HG02943 (cell line): ENCODE data around the gene CD226.

ENCODE experiments used
- ATAC-seq: cut with Tn5 transposase; IDR thresholded peaks from one replicate; pipeline ENCODE4 v1.9.1; 2021; ENCODE audit warnings: mild to moderate bottlenecking, low read depth, moderate library complexity; ENCODE audit not compliant: unreplicated experiment

CD226 gene

DNA sequence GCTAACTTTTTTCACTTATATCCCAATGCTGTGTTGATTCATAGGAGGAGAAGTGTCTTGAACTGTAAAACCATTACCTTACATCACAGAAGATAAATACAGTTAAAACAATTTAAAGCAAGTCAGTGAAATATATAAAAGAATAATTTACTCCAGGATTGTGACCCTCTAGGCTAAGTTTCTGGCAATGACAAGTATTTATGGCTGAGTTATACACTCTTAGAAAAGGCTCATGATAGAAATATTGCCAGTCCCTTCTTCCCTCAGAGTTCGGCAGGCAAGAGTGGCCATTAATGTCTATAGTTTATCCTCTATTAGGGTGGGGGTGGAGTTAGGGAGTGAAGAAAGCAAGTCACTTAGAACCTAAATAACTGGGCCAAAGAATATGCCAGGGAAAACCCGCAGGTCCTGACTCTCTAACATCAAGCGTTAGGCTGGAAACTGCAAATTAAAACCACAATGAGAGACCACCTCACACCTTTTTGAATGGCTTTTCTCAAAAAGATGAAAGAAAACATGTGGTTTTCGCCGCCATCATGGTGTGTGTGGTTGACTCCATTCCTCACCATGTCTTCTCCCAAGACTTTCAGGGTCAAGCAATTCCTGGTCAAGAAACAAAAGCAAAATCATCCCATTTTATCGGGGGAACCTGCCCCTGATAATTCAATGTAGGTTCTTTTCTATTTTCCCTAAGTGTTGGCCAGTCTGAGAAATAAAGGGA, 69.3 kb downstream of the CD226 start:
- no peak for ATAC-seq

DNA sequence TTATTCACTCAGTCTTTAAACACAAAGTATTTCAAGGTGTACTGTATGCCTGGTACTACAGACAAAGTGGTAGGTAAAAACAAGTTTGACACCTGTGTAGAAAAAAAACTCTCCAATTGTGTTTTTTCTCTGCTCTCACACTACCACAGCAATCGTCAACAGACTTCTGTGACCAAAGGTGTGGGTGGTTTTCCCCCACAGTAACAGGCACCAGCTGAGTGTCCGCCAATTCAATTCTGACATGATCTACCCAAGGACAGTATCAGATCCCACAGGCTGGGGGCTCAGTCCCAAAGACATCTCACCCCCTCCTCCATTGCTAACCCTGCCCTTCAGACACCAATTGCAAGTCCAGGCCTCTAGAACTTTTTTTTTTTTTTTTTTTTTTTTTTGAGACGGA, 71.2 kb downstream of the CD226 start:
- no peak for ATAC-seq

DNA sequence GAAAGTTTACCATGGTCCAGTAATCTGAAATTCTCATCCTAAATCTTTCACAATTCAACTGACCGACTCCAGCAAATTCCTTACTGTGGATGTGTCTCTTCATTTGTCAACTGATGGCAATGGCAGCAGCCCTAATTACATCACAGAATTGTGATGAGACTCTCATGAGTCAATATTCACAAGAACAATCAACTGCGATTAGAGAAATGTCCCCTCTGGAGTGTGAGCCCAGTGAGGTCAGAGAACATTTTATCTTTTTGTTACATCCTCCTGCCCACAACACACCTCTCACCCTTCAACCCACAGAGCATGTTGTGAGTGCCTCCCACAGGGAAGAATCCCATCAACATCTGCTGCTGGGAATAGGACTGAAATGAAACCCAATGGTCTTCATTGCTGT, 73.6 kb downstream of the CD226 start:
- ATAC-seq, result no peak

DNA sequence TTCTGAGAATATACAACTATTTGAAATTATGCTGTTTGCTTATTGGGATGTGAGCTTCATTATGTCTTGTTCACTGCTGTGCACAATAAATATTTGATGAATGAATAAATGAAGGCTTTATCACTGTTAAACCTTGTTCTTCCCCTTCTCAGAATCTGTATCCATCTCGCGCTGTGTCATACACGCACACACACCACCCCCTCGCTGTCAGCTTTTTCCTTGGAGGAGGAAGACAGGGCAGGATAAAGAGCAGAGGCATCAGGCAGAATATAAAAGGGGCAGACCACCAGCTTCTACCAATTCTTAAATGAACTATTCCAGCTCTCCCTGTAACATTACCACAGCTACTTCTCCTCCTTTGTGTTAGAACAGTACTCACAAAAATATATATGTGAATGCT, 75.0 kb downstream of the CD226 start:
- no peak for ATAC-seq

DNA sequence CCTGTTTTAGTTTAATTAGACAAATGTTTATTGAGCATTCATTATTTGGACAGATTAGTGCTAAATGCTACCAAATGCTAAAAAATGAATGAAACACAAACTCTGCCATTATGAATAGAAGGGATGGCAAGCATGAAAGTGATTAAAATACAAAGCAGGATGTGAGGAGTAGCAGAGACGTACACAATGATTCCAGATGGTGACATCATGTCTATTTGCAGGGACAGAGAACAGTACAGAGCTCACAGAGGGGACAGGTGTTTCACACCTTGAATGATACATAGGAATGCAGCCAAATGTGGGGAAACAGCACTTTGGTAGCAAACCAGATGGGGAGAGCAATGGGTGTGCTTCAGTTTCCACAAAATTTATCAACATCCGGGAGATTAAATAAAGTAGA, 76.3 kb downstream of the CD226 start:
- ATAC-seq, result no peak

DNA sequence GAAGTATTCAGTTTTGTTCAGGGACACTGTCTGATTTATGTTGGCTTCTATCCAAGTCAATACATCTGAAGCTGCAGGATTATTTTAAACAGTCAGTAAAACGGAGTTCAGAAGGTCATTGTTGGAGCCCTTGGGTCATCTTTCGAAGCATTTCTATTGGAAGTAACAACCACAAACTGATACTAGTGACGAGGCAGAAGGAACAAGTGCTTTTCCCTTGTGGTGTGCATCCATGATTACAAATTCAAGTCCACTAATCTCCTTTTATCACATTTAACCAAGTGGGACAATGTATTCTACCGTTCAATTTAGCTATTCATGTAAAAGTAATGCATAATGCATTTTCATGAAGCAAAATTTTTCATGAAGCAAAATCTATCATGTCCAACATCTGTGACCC, 76.9 kb downstream of the CD226 start:
- no peak for ATAC-seq

DNA sequence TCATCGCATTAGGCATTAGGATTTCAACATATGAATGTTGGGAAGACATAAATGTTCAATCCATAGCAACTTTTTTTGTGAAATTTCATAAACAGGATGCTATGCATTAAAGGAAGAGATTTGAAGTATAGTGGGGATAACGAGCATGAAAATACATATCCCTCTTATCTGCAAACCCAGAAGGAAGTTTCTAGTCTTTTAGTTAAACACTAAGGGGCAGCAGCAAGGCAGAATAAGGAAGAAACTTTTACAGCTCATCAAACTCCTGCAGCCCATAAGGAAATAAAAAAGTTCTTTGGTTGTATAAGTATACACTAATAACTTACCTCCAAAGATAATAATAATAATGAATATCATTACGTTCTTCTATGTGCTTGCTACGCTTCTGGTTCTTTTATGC, 81.5 kb downstream of the CD226 start:
- no peak for ATAC-seq

DNA sequence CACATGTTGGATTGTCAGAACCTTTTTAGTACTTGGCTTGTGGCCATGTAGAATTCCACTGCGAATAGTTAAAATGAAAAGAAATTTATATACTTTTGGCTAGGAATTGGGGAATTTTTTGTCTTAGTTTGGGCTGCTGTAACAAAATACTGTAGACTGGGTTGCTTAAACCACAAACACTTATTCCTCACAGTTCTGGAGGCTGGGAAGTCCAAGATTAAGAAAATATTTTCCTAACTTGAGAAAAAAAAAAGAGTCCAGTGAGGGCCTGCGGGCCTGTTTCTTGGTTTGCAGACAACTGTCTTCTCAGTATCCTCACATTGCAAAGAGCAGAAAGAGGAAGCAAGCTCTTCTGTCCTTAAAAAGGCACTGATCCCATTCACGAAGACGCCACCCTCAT, 81.9 kb downstream of the CD226 start:
- ATAC-seq, result no peak

DNA sequence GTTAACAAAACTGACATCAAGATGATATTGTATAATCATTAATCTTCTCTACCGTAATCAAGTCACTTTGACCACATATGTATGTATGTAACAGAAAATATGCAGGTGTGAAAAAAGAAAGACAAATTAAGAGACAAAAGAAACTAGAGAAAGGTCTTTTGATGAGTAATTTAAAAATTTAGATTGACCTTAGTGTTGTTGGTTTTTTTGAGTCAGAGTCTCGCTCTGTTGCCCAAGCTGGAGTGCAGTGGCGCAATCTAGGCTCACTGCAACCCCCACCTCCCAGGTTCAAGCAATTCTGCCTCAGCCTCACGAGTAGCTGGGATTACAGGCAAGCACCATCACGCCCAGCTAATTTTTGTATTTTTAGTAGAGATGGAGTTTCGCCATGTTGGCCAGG, 82.9 kb downstream of the CD226 start:
- peak; percentile 69 for ATAC-seq

DNA sequence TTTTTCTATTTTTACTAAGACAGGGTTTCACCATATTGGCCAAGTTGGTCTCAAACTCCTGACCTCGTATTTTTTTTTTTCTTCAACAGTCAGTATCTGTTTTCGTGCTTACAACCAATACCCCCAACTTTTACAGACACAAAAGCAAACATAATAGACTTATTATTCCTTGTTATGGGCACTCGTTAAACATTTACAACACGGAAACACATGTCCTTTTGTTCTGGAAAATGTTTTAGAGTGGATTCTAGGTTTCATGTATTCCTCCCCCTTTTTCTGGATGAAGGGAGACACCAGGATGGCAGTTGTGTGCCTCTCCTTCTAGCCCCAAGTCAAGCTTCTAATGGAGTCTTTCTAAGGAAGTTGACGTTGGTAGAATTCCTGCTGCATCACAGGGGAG, 88.8 kb downstream of the CD226 start:
- ATAC-seq, result no peak

DNA sequence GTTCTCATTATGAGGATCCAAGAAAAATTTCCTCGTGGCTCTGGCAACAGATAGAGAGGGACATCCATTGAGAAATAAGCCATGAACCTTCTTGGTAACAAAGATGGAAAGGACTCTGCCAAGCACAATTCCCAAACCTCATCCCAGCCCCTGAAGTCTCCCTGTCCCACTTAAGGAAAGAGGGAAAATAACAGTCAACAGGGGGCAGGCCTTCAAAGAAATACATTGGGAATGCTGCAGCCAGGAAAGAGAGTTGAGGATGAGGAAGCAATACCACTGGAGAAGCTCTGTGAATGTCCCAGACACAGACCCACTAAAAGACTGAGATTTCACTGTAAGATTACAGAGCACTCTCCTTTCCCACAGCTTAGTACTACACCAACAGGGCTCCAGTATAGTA, 93.2 kb downstream of the CD226 start:
- ATAC-seq, result no peak

DNA sequence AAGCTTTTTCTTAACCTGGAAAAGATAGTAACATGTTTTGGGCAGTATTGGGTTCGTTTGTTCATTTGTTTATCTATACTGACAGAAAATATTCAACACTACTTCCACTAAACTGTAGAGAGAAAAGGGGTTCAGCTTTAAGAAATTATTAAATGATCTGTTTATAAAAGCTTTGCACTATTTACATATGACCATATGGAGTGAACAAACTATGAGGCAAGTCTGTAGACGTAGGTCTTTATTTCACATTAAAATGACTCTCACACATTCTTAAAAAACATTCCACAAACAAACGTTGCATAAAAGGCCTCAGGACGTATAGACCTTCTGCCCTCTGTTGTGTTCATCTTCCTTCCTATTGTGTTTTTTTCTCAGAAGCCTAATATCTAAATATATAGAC, 94.6 kb downstream of the CD226 start:
- no peak for ATAC-seq

DNA sequence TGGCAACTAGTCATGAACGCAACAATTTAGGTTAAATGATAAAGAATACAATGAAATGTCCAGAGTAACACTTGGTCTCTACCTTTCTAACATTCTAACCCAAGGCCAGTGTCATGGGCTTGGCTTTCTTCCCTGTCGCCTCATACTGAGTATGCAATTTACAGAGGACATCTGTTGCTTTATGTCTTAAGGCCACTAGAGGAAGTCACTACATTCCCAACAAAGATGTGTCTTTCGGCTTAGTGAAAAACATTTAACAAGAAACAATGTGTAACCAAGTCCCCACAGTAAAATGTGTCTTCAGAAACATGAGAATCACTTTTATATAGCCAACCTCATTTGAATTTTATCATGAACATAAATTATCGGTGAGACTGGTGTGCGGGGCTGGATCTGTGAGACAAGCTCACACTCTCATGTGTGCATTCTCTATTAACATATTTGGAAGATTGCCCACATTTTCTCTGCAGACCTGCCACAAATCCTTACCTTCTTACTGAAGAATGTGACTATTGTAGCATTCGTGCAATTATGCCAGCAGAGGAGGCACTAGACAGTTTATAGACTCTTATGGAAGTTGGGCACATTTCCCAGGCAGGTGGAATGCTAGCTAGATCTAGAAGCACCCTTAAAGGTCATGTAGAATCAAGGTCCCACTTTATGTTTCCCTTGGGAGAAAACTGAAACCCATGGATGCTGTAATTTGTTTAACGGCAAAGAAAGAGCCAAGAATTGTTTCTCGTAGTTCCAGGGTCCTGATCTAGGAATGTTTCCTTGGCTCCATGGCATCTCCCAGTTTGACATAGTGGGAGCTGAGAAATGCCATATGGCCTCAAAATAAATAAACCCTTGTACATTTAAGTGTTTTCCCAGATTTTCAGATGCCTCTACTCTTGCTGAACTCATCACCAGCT, 101.8 kb downstream of the CD226 start:
- no peak for ATAC-seq

DNA sequence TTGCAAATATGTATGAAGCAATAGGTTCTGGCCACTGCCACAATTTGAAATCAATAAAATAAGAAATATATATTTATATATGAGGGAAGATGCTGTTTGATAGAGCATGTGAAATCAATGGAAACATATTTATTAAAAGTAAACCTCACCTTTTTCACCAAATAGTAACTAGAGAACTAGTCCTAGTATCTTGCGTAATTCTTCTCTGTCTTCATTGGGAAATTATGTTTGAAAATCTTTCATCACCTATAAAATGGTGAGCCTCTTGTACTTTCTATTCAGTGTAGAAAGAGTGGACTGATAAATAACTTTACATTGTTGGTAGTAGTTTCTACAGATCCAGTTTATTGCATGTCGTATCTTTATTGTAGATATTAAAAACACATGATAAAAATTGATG, 103.0 kb downstream of the CD226 start:
- ATAC-seq, result no peak

DNA sequence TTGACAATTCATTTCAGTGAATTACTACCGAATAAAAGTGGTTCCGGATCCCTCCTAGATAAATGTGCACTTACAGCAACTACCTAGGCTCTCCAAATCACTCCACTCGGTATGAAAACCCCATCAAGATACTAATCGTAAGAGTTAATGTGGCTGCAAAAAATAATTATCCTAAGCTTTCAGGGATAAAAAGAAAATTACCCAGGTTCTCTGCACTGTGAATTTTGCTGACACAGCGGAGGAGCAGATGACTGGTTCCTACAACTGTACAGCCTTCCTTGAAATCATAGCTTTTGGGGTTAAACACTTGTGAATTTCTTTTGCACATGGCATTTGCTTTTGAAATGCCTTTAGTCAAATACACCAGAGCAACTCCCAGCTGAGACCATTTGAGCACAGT, 104.7 kb downstream of the CD226 start:
- no peak for ATAC-seq

DNA sequence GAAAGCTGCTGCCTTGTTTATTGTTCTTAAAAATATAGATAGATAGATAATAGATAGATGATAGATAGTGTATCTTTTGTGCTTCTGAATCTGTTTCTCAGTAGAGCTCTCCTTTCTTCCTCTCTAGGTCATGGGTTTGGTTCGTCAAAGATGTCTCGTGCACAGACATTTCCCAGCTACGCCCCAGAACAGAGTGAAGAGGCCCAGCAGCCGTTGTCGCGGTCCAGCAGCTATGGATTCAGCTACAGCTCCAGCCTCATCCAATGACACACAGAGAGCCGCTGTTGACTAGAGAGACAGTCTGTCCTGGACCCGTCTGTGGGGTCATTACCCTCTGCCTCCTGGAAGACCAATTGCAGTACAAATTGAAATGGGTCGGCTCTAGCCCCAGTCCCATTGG, 106.6 kb downstream of the CD226 start:
- no peak for ATAC-seq

DNA sequence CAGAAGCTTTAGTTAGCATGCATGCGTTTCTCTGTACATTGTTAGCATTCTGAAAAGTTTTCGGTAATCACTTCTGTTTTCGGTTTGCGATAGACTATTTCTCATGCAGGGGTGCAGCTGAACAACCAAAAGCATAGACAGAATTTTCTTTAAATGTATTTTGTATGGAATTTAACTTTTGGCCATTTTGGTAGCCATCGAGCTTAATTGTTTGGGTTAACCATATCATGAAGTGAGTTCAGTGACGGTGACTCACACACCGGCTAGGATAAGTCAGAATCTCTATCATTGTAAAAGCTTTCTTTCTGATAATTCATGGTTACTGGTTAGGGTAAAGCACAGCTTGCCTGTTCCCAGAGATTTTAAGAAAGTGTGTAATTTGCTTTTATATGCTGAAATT, 107.2 kb downstream of the CD226 start:
- no peak for ATAC-seq

DNA sequence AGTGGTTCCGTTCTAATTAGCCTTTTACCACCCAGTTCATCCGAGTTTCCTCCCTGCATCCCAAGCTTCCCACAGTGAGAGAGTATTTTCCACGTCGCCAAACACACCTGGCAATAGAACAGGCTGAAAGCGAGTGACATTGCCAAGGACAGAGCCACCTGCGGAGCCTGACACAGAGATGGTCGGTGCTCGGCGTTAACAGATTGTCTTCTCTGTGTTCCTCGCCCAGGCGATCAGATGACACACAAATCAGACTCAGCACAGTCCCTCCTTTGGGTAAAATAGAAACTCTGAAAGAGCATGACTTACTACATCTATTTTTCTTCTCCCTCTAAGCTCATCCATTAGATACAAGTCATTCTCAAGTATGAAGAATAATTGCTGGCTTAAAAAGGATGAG, 107.7 kb downstream of the CD226 start:
- ATAC-seq, result no peak

DNA sequence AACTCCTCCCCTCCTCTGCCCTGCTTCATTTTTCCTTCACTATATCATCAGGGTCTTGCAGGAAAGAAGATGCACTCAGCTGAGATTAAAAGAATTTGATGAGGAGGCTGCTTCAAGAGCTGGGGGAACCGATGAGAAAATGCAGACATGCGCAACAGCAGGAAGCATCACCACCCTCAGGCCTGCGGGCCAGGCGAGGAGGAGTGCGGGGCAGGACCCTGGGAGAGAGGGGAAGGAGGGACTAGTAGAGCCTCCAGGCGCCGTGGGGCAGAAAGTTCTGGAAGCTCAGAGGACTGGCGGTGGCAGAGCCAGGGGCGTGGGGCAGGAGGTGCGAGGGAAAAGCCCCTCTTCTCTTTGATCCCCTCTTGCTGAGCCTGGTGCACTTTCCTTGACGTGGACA, 108.2 kb downstream of the CD226 start:
- ATAC-seq, result no peak

DNA sequence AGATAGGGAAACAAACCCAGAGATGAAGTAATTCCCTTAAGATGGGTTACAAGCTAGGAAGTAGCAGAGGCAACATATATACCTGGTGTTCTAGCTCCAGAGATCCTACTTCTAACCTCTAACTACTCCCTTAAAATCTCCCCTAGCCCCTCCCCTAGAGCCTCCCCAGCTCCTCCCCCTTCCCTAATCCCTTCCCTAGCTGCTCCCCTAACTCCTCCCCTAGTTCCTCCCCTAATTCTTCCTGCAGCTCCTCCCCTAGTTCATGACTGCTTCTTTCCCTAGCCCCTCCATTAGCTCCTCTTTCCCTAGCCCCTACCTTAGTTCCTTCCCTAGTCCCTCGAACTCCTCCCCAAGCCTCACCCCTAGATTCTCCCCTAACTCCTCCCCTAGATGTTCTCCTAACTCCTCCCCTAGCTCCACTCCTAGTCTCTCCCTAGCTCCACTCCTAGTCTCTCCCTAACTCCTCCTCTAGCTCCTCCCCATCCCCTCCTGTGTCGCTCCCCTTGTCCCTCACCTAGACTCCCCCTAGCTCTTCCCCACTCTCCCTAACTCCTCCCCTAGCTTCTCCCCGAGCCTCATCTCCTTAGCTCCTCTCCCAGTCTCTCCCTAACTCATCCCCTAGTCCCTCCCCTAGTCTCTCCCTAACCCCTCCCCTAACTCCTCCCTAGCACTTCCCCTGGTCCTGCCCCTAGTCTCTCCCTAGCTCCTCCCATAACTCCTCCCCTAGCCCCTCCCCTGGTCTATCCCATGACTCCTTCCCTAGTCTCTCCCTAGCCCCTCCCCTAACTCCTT, 108.9 kb downstream of the CD226 start:
- ATAC-seq, result no peak

DNA sequence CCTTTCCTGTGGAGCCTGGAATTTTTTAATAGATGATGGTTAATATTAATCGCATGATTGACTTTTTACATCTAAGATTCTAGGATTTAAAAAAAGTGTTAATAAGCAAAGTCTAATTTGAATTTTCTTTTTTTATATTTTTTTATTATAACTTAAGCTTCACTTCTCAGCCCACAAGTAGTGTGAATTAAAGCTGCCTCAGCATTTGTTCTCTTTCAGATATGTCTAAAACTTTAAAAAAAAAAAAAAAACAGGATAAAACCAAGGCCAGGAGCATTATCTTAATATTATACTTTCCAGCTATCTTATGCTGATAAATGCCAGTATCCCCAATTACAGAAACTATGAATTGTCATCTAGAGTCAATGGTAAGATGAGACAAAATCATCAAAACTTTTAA, 109.7 kb downstream of the CD226 start:
- ATAC-seq, result no peak
